Measurements from ENCODE around the gene TRIM68. TPM values are rescaled to one million over a fixed set of nuclear protein-coding genes. Genes with fewer than 3 reads are reported as not detected.

The TRIM68 gene
- polyA plus RNA-seq, 2 of the 4 experiments (the other 2 are of a cell fraction), result 9.6 to 10.8 TPM

DNA sequence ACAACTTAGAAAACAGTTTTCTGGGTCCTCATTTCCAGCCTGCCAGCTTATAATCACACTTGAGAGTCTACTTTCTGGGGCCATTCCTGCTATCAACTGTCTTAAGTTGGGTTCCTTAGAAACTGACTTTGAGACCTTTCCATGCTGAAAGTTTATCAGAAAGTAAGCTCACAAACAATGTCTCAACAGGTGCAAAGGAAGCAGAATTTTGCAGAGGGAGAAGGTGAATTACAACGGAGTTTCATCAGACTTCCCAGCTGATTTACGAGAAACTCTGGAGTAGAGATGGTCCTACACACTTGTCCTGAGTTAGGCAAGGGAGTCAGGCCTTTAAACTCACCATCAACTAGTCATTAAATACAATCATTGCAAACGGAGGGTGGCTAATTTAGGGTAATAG lies 31.2 kb downstream of the TRIM68 start:
- CTCF ChIA-PET, result interaction anchor here (1.1 kb wide), 1 partner anchor 389 kb away, joined by 3 read pairs; no protein-coding TSS in a partner anchor
- TF ChIP-seq ESRRA (IDR thresholded peaks at IDR 0.05; ENCODE audit: borderline replicate concordance, low read length), result no peak
- no peak for TF ChIP-seq CHD2 (IDR thresholded peaks at IDR 0.05; ENCODE audit: low read length, partially characterized antibody)
- TF ChIP-seq MAZ (IDR thresholded peaks at IDR 0.05; ENCODE audit: borderline replicate concordance, low read depth, low read length), result no peak
- TF ChIP-seq FOSB (CRISPR knock-in tag; IDR thresholded peaks at IDR 0.05), result no peak
- no peak for TF ChIP-seq FOXS1 (CRISPR knock-in tag; IDR thresholded peaks at IDR 0.05)
- TF ChIP-seq JUNB (IDR thresholded peaks at IDR 0.05), result no peak
- TF ChIP-seq HOXB5 (CRISPR knock-in tag; IDR thresholded peaks at IDR 0.05), result no peak
- TF ChIP-seq, protein P1, sequence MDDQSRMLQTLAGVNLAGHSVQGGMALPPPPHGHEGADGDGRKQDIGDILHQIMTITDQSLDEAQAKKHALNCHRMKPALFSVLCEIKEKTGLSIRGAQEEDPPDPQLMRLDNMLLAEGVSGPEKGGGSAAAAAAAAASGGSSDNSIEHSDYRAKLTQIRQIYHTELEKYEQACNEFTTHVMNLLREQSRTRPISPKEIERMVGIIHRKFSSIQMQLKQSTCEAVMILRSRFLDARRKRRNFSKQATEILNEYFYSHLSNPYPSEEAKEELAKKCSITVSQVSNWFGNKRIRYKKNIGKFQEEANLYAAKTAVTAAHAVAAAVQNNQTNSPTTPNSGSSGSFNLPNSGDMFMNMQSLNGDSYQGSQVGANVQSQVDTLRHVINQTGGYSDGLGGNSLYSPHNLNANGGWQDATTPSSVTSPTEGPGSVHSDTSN (IDR thresholded peaks at IDR 0.05), result no peak
- TF ChIP-seq ZC3H11A (IDR thresholded peaks at IDR 0.05), result no peak
- no peak for TF ChIP-seq ZSCAN20 (CRISPR knock-in tag; IDR thresholded peaks at IDR 0.05)
- TF ChIP-seq BHLHE40 (IDR thresholded peaks at IDR 0.05; ENCODE audit: low read depth, low read length), result no peak
- TF ChIP-seq, protein P2, sequence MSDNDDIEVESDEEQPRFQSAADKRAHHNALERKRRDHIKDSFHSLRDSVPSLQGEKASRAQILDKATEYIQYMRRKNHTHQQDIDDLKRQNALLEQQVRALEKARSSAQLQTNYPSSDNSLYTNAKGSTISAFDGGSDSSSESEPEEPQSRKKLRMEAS (IDR thresholded peaks at IDR 0.05), result no peak
- no peak for TF ChIP-seq CBX8 (IDR thresholded peaks at IDR 0.05)
- no peak for TF ChIP-seq POLR2AphosphoS2 (conservative IDR thresholded peaks at IDR 0.05; ENCODE audit: low read length)
- TF ChIP-seq, protein P3, sequence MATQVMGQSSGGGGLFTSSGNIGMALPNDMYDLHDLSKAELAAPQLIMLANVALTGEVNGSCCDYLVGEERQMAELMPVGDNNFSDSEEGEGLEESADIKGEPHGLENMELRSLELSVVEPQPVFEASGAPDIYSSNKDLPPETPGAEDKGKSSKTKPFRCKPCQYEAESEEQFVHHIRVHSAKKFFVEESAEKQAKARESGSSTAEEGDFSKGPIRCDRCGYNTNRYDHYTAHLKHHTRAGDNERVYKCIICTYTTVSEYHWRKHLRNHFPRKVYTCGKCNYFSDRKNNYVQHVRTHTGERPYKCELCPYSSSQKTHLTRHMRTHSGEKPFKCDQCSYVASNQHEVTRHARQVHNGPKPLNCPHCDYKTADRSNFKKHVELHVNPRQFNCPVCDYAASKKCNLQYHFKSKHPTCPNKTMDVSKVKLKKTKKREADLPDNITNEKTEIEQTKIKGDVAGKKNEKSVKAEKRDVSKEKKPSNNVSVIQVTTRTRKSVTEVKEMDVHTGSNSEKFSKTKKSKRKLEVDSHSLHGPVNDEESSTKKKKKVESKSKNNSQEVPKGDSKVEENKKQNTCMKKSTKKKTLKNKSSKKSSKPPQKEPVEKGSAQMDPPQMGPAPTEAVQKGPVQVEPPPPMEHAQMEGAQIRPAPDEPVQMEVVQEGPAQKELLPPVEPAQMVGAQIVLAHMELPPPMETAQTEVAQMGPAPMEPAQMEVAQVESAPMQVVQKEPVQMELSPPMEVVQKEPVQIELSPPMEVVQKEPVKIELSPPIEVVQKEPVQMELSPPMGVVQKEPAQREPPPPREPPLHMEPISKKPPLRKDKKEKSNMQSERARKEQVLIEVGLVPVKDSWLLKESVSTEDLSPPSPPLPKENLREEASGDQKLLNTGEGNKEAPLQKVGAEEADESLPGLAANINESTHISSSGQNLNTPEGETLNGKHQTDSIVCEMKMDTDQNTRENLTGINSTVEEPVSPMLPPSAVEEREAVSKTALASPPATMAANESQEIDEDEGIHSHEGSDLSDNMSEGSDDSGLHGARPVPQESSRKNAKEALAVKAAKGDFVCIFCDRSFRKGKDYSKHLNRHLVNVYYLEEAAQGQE (IDR thresholded peaks at IDR 0.05), result no peak
- no peak for TF ChIP-seq NR3C1 (IDR thresholded peaks at IDR 0.05)
- TF ChIP-seq, protein P4, sequence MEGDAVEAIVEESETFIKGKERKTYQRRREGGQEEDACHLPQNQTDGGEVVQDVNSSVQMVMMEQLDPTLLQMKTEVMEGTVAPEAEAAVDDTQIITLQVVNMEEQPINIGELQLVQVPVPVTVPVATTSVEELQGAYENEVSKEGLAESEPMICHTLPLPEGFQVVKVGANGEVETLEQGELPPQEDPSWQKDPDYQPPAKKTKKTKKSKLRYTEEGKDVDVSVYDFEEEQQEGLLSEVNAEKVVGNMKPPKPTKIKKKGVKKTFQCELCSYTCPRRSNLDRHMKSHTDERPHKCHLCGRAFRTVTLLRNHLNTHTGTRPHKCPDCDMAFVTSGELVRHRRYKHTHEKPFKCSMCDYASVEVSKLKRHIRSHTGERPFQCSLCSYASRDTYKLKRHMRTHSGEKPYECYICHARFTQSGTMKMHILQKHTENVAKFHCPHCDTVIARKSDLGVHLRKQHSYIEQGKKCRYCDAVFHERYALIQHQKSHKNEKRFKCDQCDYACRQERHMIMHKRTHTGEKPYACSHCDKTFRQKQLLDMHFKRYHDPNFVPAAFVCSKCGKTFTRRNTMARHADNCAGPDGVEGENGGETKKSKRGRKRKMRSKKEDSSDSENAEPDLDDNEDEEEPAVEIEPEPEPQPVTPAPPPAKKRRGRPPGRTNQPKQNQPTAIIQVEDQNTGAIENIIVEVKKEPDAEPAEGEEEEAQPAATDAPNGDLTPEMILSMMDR (IDR thresholded peaks at IDR 0.05), result no peak
- TF ChIP-seq RCOR1 (IDR thresholded peaks at IDR 0.05; ENCODE audit: low read depth, low read length), result no peak
- no peak for TF ChIP-seq RARB (CRISPR knock-in tag; IDR thresholded peaks at IDR 0.05)
- TF ChIP-seq, protein P5, sequence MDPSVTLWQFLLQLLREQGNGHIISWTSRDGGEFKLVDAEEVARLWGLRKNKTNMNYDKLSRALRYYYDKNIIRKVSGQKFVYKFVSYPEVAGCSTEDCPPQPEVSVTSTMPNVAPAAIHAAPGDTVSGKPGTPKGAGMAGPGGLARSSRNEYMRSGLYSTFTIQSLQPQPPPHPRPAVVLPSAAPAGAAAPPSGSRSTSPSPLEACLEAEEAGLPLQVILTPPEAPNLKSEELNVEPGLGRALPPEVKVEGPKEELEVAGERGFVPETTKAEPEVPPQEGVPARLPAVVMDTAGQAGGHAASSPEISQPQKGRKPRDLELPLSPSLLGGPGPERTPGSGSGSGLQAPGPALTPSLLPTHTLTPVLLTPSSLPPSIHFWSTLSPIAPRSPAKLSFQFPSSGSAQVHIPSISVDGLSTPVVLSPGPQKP (IDR thresholded peaks at IDR 0.05; ENCODE audit: low read depth, low read length), result no peak
- H3K27ac ChIP-seq, result no peak overlapping the region
- POLR2A ChIA-PET, result no interaction called here
- no peaks in the 10 kb centered on the region for H3K4me1 ChIP-seq
- no peak overlapping the region for H3K4me3 ChIP-seq
- H3K4me2 ChIP-seq, result no peak overlapping the region
- ATAC-seq, result no peak
- no peak for DNase-seq (ENCODE audit: low read depth in 1 of 2, low spot score in 1 of 2)
- 20% methylated on average over 3 of the region's 3 CpGs for WGBS (ENCODE audit: missing lambda C conversion rate)
- H3K9me3 ChIP-seq, result no peaks in the 10 kb centered on the region
- no peak for FAIRE-seq

DNA sequence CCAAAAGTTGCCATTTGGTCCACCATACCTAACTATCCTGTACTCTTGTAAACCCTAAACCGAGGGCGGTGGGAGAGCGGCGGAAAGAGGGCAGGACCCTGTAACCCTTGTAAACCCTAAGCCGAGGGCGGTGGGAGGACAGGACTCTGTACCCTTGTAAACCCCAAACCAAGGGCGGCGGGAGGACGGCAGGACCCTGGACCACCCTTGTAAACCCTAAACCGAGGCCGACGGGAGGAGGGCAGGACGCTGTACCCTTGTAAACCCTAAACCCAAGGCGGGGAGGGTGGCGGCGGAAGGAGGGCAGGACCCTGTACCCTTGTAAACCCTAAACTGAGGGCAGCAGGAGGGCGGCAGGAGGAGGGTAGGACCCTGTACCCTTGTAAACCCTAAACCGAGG lies 39.0 kb downstream of the TRIM68 start:
- DNase-seq (ENCODE audit: low read depth in 1 of 2, low spot score in 1 of 2) (no peak), FAIRE-seq (no peak), ATAC-seq (no peak)
- Histone ChIP-seq H3K9me3 (no peaks in the 10 kb centered on the region), H3K4me2 (no peak overlapping the region), H3K4me3 (no peak overlapping the region), H3K4me1 (no peaks in the 10 kb centered on the region), H3K27ac (no peak overlapping the region)
- POLR2A ChIA-PET, result no interaction called here
- WGBS (ENCODE audit: missing lambda C conversion rate), result 56% methylated on average over 18 of the region's 18 CpGs
- CTCF ChIA-PET, result no interaction called here
- TF ChIP-seq JUNB (IDR thresholded peaks at IDR 0.05) (no peak), POLR2AphosphoS2 (conservative IDR thresholded peaks at IDR 0.05; ENCODE audit: low read length) (no peak), MAFK (IDR thresholded peaks at IDR 0.05; ENCODE audit: partially characterized antibody) (no peak), HOXA7 (CRISPR knock-in tag; IDR thresholded peaks at IDR 0.05) (no peak), CHD4 (IDR thresholded peaks at IDR 0.05; ENCODE audit: borderline replicate concordance) (no peak), EHMT2 (IDR thresholded peaks at IDR 0.05; ENCODE audit: low read depth) (no peak), FOSB (CRISPR knock-in tag; IDR thresholded peaks at IDR 0.05) (no peak), ZC3H11A (IDR thresholded peaks at IDR 0.05) (no peak), POLR2A (IDR thresholded peaks at IDR 0.05; ENCODE audit: low read length) (no peak), RNF2 (IDR thresholded peaks at IDR 0.05; ENCODE audit: borderline replicate concordance, low read depth) (no peak), HEYL (CRISPR knock-in tag; IDR thresholded peaks at IDR 0.05) (no peak), CEBPB (IDR thresholded peaks at IDR 0.05) (no peak)
- TF ChIP-seq, protein P1 (IDR thresholded peaks at IDR 0.05), result no peak
- TF ChIP-seq, protein P4 (IDR thresholded peaks at IDR 0.05), result no peak
